IMR-90 (cell line): ENCODE measurements around the gene MYO7B. TPM values are rescaled to one million over a fixed set of nuclear protein-coding genes. Genes with fewer than 3 reads are reported as not detected.
A peak's percentile ranks its signal among the peaks of the same experiment; 100 is the strongest.

Source experiments
- ATAC-seq: fragments of 200-7000 bp; cut with Tn5 transposase; 2 replicates; pipeline ENCODE4 v1.9.1; 2020; ENCODE audit warnings: low read depth, mild to moderate bottlenecking, moderate library complexity
- BruUV-seq: library from RNA; stranded (reverse); fragments of 400-500 nt; replicated peaks from 2 replicates; lab custom pipeline; 2021; lab: Mats Ljungman, UMichigan
- CTCF ChIA-PET: fragments of 300-600 bp; formaldehyde crosslinking; extraction: SDS; loops from one replicate; lab custom pipeline; 2021; ENCODE audit warnings: antibody characterized with exemption; lab: Yijun Ruan, JAX
- POLR2A ChIA-PET: fragments of 300-600 bp; sonication (Branson Sonifier 250); formaldehyde crosslinking; loops from one replicate; lab custom pipeline; 2022; ENCODE audit warnings: antibody characterized with exemption; ENCODE audit not compliant: unreplicated experiment; lab: Charles Lee
- DNase-seq: peaks from one replicate; pipeline ENCODE4 v3.0.0; 2013
- H2AFZ ChIP-seq: replicated peaks from 2 replicates; pipeline ENCODE3; 2013; ENCODE audit warnings: low read length, mild to moderate bottlenecking; ENCODE audit not compliant: poor library complexity
- H2AK5ac ChIP-seq: 2 replicates; pipeline ENCODE4 v1.6.1; 2013; ENCODE audit warnings: low read depth, low read length, inconsistent platforms
- H2AK9ac ChIP-seq: replicated peaks from 2 replicates; pipeline ENCODE3; 2013; ENCODE audit warnings: mild to moderate bottlenecking, low read depth, low read length, moderate library complexity; ENCODE audit not compliant: poor library complexity
- H2BK120ac ChIP-seq: 2 replicates; pipeline ENCODE4 v1.6.1; 2013; ENCODE audit warnings: low read depth, low read length, inconsistent platforms
- H2BK15ac ChIP-seq: 3 replicates; pipeline ENCODE4 v1.6.1; 2013; ENCODE audit warnings: low read depth, low read length, inconsistent platforms
- H2BK20ac ChIP-seq: 2 replicates; pipeline ENCODE4 v1.6.1; 2013; ENCODE audit warnings: low read depth, mild to moderate bottlenecking, inconsistent platforms, low read length, moderate library complexity
- H2BK5ac ChIP-seq: 2 replicates; pipeline ENCODE4 v1.6.1; 2013; ENCODE audit warnings: mild to moderate bottlenecking, low read depth, low read length, inconsistent platforms; ENCODE audit not compliant: poor library complexity, severe bottlenecking
- H3K14ac ChIP-seq: replicated peaks from 2 replicates; pipeline ENCODE4 v1.6.1; 2013; ENCODE audit warnings: low read depth, low read length, inconsistent platforms
- H3K18ac ChIP-seq: 2 replicates; pipeline ENCODE4 v1.6.1; 2013; ENCODE audit warnings: low read depth, low read length, control low read depth
- H3K23ac ChIP-seq: 2 replicates; pipeline ENCODE4 v1.6.1; 2013; ENCODE audit warnings: low read depth, low read length, inconsistent platforms
- H3K27ac ChIP-seq: 2 replicates; pipeline ENCODE4 v1.5.1; 2013; ENCODE audit warnings: mild to moderate bottlenecking, control low read depth, low read length; ENCODE audit not compliant: insufficient read depth
- H3K27me3 ChIP-seq: 2 replicates; pipeline ENCODE4 v1.6.1; 2013; ENCODE audit warnings: low read length; ENCODE audit not compliant: control insufficient read depth, insufficient read depth
- H3K36me3 ChIP-seq: 2 replicates; pipeline ENCODE4 v1.6.1; 2013; ENCODE audit warnings: low read length, mixed read lengths; ENCODE audit not compliant: control insufficient read depth, insufficient read depth
- H3K4ac ChIP-seq: 2 replicates; pipeline ENCODE4 v1.6.1; 2013; ENCODE audit warnings: low read depth, low read length, inconsistent platforms
- H3K4me1 ChIP-seq: 2 replicates; pipeline ENCODE4 v1.6.1; 2013; ENCODE audit warnings: low read length, mixed read lengths; ENCODE audit not compliant: control insufficient read depth, insufficient read depth
- H3K4me2 ChIP-seq: 2 replicates; pipeline ENCODE4 v1.6.1; 2013; ENCODE audit warnings: low read depth, mild to moderate bottlenecking, control low read depth, low read length, moderate library complexity
- H3K4me3 ChIP-seq: 2 replicates; pipeline ENCODE4 v1.5.1; 2013; ENCODE audit warnings: low read depth, mild to moderate bottlenecking, control low read depth, low read length, moderate library complexity; ENCODE audit not compliant: insufficient read depth
- H3K56ac ChIP-seq: 2 replicates; pipeline ENCODE4 v1.6.1; 2013; ENCODE audit warnings: low read length, inconsistent platforms; ENCODE audit not compliant: insufficient read depth; ENCODE audit errors: extremely low read depth
- H3K79me1 ChIP-seq, 2 experiments: 2 replicates each; pipeline ENCODE4 v1.6.1; 2013; ENCODE audit warnings: low read length in 2 of 2, inconsistent platforms in 1 of 2, low read depth in 1 of 2
- H3K9ac ChIP-seq: 2 replicates; pipeline ENCODE4 v1.6.1; 2013; ENCODE audit warnings: low read depth, low read length, control low read depth
- H3K9me1 ChIP-seq: 2 replicates; pipeline ENCODE4 v1.6.1; 2013; ENCODE audit warnings: low read length, inconsistent platforms; ENCODE audit not compliant: insufficient read depth
- H3K9me3 ChIP-seq: 2 replicates; pipeline ENCODE4 v1.6.1; 2013; ENCODE audit warnings: low read length; ENCODE audit not compliant: control insufficient read depth, insufficient read depth
- H4K20me1 ChIP-seq: 2 replicates; pipeline ENCODE4 v1.6.1; 2013; ENCODE audit warnings: low read length, inconsistent platforms; ENCODE audit not compliant: insufficient read depth
- H4K5ac ChIP-seq: 2 replicates; pipeline ENCODE4 v1.6.1; 2013; ENCODE audit warnings: mild to moderate bottlenecking, low read depth, low read length, control low read depth
- H4K8ac ChIP-seq, 2 experiments: 2 replicates each; pipeline ENCODE4 v1.6.1; 2013; ENCODE audit warnings: low read depth in 2 of 2, low read length in 2 of 2, control low read depth in 1 of 2, inconsistent platforms in 1 of 2
- H4K91ac ChIP-seq: 2 replicates; pipeline ENCODE4 v1.6.1; 2013; ENCODE audit warnings: low read depth, low read length, inconsistent platforms; ENCODE audit not compliant: insufficient read depth
- CHD1 ChIP-seq: IDR thresholded peaks from 2 replicates; pipeline ENCODE4 v1.6.1; 2012; ENCODE audit warnings: low read depth, low read length, improper control_type of control experiment
- FOS ChIP-seq: fragments of 150-350 bp; IDR thresholded peaks from 2 replicates; pipeline ENCODE4 v1.6.1; 2016; ENCODE audit warnings: low read depth, low read length
- NFE2L2 ChIP-seq: fragments of 150-350 bp; IDR thresholded peaks from 2 replicates; pipeline ENCODE4 v1.6.1; 2016; ENCODE audit warnings: low read depth, mild to moderate bottlenecking, low read length
- RAD21 ChIP-seq: IDR thresholded peaks from 2 replicates; pipeline ENCODE4 v1.6.1; 2012; ENCODE audit warnings: low read length, improper control_type of control experiment
- SMC3 ChIP-seq: fragments of 150-350 bp; IDR thresholded peaks from 2 replicates; pipeline ENCODE4 v1.6.1; 2016; ENCODE audit warnings: low read depth, mild to moderate bottlenecking, antibody characterized with exemption, low read length, moderate library complexity
- WGBS, 2 experiments: methylation state at CpG; one replicate each; pipeline versions ENCODE4 v1.1.5 to v1.1.7; 2013; ENCODE audit warnings: missing lambda C conversion rate in 2 of 2; ENCODE audit not compliant: insufficient read length in 1 of 2; ENCODE audit errors: extremely low coverage in 2 of 2; 5-methylcytosine and 5-hydroxymethylcytosine counted together
- dilution Hi-C: fragments of 300-500 bp; cut with HindIII; formaldehyde crosslinking; loops from one replicate; pipeline ENCODE4 v1.14.3; 2018; ENCODE audit warnings: low sequenced_read_pairs; ENCODE audit not compliant: unreplicated experiment
- in situ Hi-C: fragments of 300-500 bp; cut with MboI; formaldehyde crosslinking; loops from 3 replicates; pipeline ENCODE4 v1.14.3; 2019; ENCODE audit warnings: low sequenced_read_pairs, inconsistent platforms, mixed read lengths
- intact Hi-C: fragments of 100-400 bp; cut with micrococcal nuclease; formaldehyde crosslinking; loops from 2 replicates; pipeline ENCODE4 v1.10.0; 2022
- polyA plus RNA-seq, 3 experiments: library from polyadenylated mRNA; depleted of rRNA; stranded (reverse); fragments of >200 nt; gene quantifications; 2 replicates each; pipeline ENCODE4 v1.2.3, GENCODE V29; 2012; ENCODE audit warnings: low replicate concordance in 1 of 3
- total RNA-seq: library from RNA; depleted of rRNA; stranded (reverse); fragments of >200 nt; gene quantifications from 2 replicates; pipeline ENCODE4 v1.2.3, GENCODE V29; 2012

MYO7B gene
- total and polyA plus RNA-seq, 2 of the 4 experiments (the other 2 are of a cell fraction), result 0.18 to 0.46 TPM

DNA sequence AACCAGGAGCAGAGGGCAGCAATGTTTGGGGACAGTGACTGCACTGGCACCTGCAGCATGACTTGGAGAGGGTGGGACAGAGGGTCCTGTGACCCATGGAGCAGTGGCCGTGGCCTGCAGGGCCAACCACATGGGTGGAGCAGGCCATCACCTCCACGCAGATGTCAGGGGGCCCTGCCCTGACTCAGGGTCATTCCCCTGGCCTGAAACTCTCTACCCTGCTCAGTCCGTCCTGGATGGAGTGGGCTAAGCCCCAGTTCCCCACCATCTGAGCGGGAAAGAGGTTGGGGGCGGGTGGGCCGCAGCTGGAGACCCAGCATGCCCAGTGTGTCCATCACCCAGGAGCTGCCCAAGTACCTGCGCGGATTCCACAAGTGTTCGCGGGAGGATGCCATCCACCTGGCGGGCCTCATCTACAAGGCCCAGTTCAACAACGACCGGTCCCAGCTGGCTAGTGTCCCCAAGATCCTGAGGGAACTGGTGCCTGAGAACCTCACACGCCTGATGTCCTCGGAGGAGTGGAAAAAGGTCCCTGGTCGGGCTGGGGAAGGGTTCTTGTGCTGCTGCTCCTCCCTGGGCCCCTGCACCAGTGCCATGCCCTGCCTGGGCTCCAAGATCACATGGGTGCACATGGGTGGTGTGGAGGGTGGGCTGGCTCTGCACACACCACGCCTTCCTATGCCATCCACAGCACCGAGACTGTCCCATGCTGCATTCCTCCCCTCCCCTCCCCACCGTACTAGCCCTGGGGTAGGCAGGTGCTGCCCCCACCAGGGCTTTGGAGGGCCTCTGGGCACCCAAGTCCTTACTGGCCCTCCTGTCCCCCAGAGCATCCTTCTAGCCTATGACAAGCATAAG is 100.1 kb downstream of the MYO7B start:
- Histone ChIP-seq H4K20me1 (no peaks in the 10 kb centered on the region), H3K4me1 (peaks cover 14% of the 10 kb centered on the region), H3K4me2 (no peak overlapping the region), H3K9me3 (no peaks in the 10 kb centered on the region), H2BK5ac (no peak overlapping the region), H3K4ac (peak overlapping the region; percentile 22; the same call in 1 of the 2 replicates), H2BK20ac (no peak overlapping the region), H2BK15ac (no peak overlapping the region), H3K9me1 (peaks cover 12% of the 10 kb centered on the region), H3K36me3 (peaks cover 2% of the 10 kb centered on the region; the same call in 1 of the 2 replicates), H3K23ac (no peak overlapping the region), H3K56ac (no peak overlapping the region), H4K91ac (no peak overlapping the region), H3K4me3 (no peak overlapping the region), H4K5ac (no peak overlapping the region), H3K18ac (no peak overlapping the region), H3K79me1 (peaks cover 0 to 11% of the 10 kb centered on the region in 2 experiments; a peak in 1 of 4 replicates), H3K14ac (no peak overlapping the region), H4K8ac (no peak overlapping the region), H3K9ac (no peak overlapping the region), H2AK9ac (peak overlapping the region; percentile 5), H2AK5ac (peak overlapping the region; percentile 97), H2AFZ (no peak overlapping the region), H2BK120ac (no peak overlapping the region), H3K27ac (no peak overlapping the region), H3K27me3 (no peaks in the 10 kb centered on the region)
- ATAC-seq (no peak), DNase-seq (no peak)
- intact Hi-C loops (no loop called here), in situ Hi-C loops (no loop called here), dilution Hi-C loops (no loop called here)
- 95% methylated on average over 9 of the region's 19 CpGs; no CpG with 5 or more reads in 1 of the 2 experiments for WGBS, 2 experiments
- no TSS peak for BruUV-seq
- CTCF ChIA-PET, result no interaction called here
- POLR2A ChIA-PET, result no interaction called here
- TF ChIP-seq FOS (no peak), CHD1 (no peak), SMC3 (no peak), RAD21 (no peak), NFE2L2 (no peak)
